ENCODE data around the gene MT1X. TPM values are rescaled to one million over a fixed set of nuclear protein-coding genes. Genes with fewer than 3 reads are reported as not detected.

The MT1X gene
- total RNA-seq, 2 donors from 2014 or later: 22.0 to 22.1 TPM

Other genes starting within 250 kb of the MT1X start
- gene NUDT21, start 231.1 kb upstream of the MT1X start, total RNA-seq: 10 to 100 TPM; 84.8 to 92.2 TPM
- gene OGFOD1, start 230.9 kb upstream of the MT1X start, total RNA-seq: 10 to 100 TPM; 19.9 to 26.1 TPM
- gene BBS2, start 162.4 kb upstream of the MT1X start, total RNA-seq: 10 to 100 TPM; 47.2 to 60.9 TPM
- not detected for gene MT4, start 117.4 kb upstream of the MT1X start, total RNA-seq
- gene MT3, start 92.9 kb upstream of the MT1X start, total RNA-seq: not detected
- 10 to 100 TPM; 36.4 to 43.4 TPM for gene MT2A, start 73.9 kb upstream of the MT1X start, total RNA-seq
- gene MT1E, start 56.7 kb upstream of the MT1X start, total RNA-seq: 1 to 10 TPM; 1.9 to 8.7 TPM
- gene MT1M, start 49.8 kb upstream of the MT1X start, total RNA-seq: not detected
- not detected for gene MT1A, start 43.8 kb upstream of the MT1X start, total RNA-seq
- gene MT1B, start 30.6 kb upstream of the MT1X start, total RNA-seq: not detected
- gene MT1F, start 24.5 kb upstream of the MT1X start, total RNA-seq: 1 to 10 TPM; 3.3 to 8.8 TPM
- under 1 TPM in 1 of 2 donors, not detected in 1; 0.85 TPM for gene MT1G, start 14.4 kb upstream of the MT1X start, total RNA-seq
- not detected for gene MT1H, start 12.7 kb upstream of the MT1X start, total RNA-seq
- 10 to 100 TPM; 59.0 to 59.1 TPM for gene NUP93, start 47.7 kb downstream of the MT1X start, total RNA-seq
- not detected for gene SLC12A3, start 182.7 kb downstream of the MT1X start, total RNA-seq
- 100 to 1,000 TPM; 225 to 255 TPM for gene HERPUD1, start 249.7 kb downstream of the MT1X start, total RNA-seq